ENCODE measurements around the gene SDHAF1. TPM values are rescaled to one million over a fixed set of nuclear protein-coding genes. Genes with fewer than 3 reads are reported as not detected.

The SDHAF1 gene
- total RNA-seq (2022; extraction: Qiagen RNA extraction) = 28.9 to 48.5 TPM (median 46.4 TPM) in 5 replicates

GRCh38 chr19:35995048-35995993 is at the start of gene SDHAF1:
SDHAF1 (plus strand) TSS chr19:35995188; CDS start chr19:35995275, 87 bp downstream.

GRCh38 chr19:36008336-36008978 is 13.5 kb downstream of the SDHAF1 start, which contains the start of gene SYNE4:
SYNE4 (minus strand) TSS chr19:36008813; CDS start chr19:36008681, 132 bp downstream.

GRCh38 chr19:36014012-36014924 is 19.3 kb downstream of the SDHAF1 start, which contains the start of gene ALKBH6:
ALKBH6 (minus strand) TSS chr19:36014213; CDS start chr19:36013397, 816 bp downstream.

GRCh38 chr19:36032251-36033104 is 37.5 kb downstream of the SDHAF1 start, which contains the start of gene CLIP3:
CLIP3 (minus strand) TSS chr19:36032873; CDS start chr19:36032357, 516 bp downstream.

Other genes starting within 250 kb of the SDHAF1 start
- 21.9 to 27.5 TPM (median 24.7 TPM) in 5 replicates for gene U2AF1L4, start 249.8 kb upstream of the SDHAF1 start, total RNA-seq (2022; extraction: Qiagen RNA extraction)
- 250 to 344 TPM (median 287 TPM) in 5 replicates for gene PSENEN, start 249.5 kb upstream of the SDHAF1 start, total RNA-seq (2022; extraction: Qiagen RNA extraction)
- 21.5 to 27.9 TPM (median 23.2 TPM) in 5 replicates for gene LIN37, start 246.6 kb upstream of the SDHAF1 start, total RNA-seq (2022; extraction: Qiagen RNA extraction)
- gene HSPB6, start 238.2 kb upstream of the SDHAF1 start, total RNA-seq (2022; extraction: Qiagen RNA extraction) = 0.14 to 0.35 TPM (median 0.29 TPM) in 5 replicates
- gene PROSER3, start 237.0 kb upstream of the SDHAF1 start, total RNA-seq (2022; extraction: Qiagen RNA extraction) = 19.6 to 32.1 TPM (median 24.2 TPM) in 5 replicates
- gene ARHGAP33, start 219.6 kb upstream of the SDHAF1 start, total RNA-seq (2022; extraction: Qiagen RNA extraction) = 4.7 to 9.3 TPM (median 7.4 TPM) in 5 replicates
- gene PRODH2, start 182.3 kb upstream of the SDHAF1 start, total RNA-seq (2022; extraction: Qiagen RNA extraction) = 0.15 to 0.36 TPM (median 0.25 TPM) in 5 replicates
- 0.35 to 0.68 TPM (median 0.59 TPM) in 5 replicates for gene NPHS1, start 142.7 kb upstream of the SDHAF1 start, total RNA-seq (2022; extraction: Qiagen RNA extraction)
- gene KIRREL2, start 138.3 kb upstream of the SDHAF1 start, total RNA-seq (2022; extraction: Qiagen RNA extraction) = 0.43 to 0.63 TPM (median 0.50 TPM) in 5 replicates
- 68.9 to 98.3 TPM (median 90.2 TPM) in 5 replicates for gene APLP1, start 126.6 kb upstream of the SDHAF1 start, total RNA-seq (2022; extraction: Qiagen RNA extraction)
- gene NFKBID, start 94.6 kb upstream of the SDHAF1 start, total RNA-seq (2022; extraction: Qiagen RNA extraction) = 5.2 to 6.5 TPM (median 6.3 TPM) in 5 replicates
- gene HCST, start 92.7 kb upstream of the SDHAF1 start, total RNA-seq (2022; extraction: Qiagen RNA extraction) = 0.29 to 0.79 TPM (median 0.46 TPM) in 4 of 5 replicates, not detected in the other
- gene TYROBP, start 86.9 kb upstream of the SDHAF1 start, total RNA-seq (2022; extraction: Qiagen RNA extraction) = not detected in 5 replicates
- gene LRFN3, start 58.8 kb upstream of the SDHAF1 start, total RNA-seq (2022; extraction: Qiagen RNA extraction) = 15.7 to 24.4 TPM (median 20.9 TPM) in 5 replicates
- gene SYNE4, start 13.6 kb downstream of the SDHAF1 start, total RNA-seq (2022; extraction: Qiagen RNA extraction) = 0.18 to 0.29 TPM (median 0.22 TPM) in 5 replicates
- gene ALKBH6, start 19.0 kb downstream of the SDHAF1 start, total RNA-seq (2022; extraction: Qiagen RNA extraction) = 21.7 to 25.8 TPM (median 23.8 TPM) in 5 replicates
- 0.74 to 1.5 TPM (median 0.92 TPM) in 5 replicates for gene CLIP3, start 37.7 kb downstream of the SDHAF1 start, total RNA-seq (2022; extraction: Qiagen RNA extraction)
- 5.8 to 7.9 TPM (median 7.3 TPM) in 5 replicates for gene THAP8, start 59.1 kb downstream of the SDHAF1 start, total RNA-seq (2022; extraction: Qiagen RNA extraction)
- gene WDR62, start 59.7 kb downstream of the SDHAF1 start, total RNA-seq (2022; extraction: Qiagen RNA extraction) = 23.1 to 26.0 TPM (median 25.2 TPM) in 5 replicates
- gene OVOL3, start 116.0 kb downstream of the SDHAF1 start, total RNA-seq (2022; extraction: Qiagen RNA extraction) = 0.17 to 0.60 TPM (median 0.36 TPM) in 4 of 5 replicates, not detected in the other
- gene POLR2I, start 119.7 kb downstream of the SDHAF1 start, total RNA-seq (2022; extraction: Qiagen RNA extraction) = 201 to 261 TPM (median 248 TPM) in 5 replicates
- 406 to 569 TPM (median 542 TPM) in 5 replicates for gene TBCB, start 120.3 kb downstream of the SDHAF1 start, total RNA-seq (2022; extraction: Qiagen RNA extraction)
- gene CAPNS1, start 144.9 kb downstream of the SDHAF1 start, total RNA-seq (2022; extraction: Qiagen RNA extraction) = 1,534 to 2,199 TPM (median 2,140 TPM) in 5 replicates
- not detected in 5 replicates for gene COX7A1, start 157.3 kb downstream of the SDHAF1 start, total RNA-seq (2022; extraction: Qiagen RNA extraction)
- gene ZNF565, start 219.5 kb downstream of the SDHAF1 start, total RNA-seq (2022; extraction: Qiagen RNA extraction) = 3.7 to 5.1 TPM (median 4.2 TPM) in 5 replicates
- gene ZNF146, start 219.9 kb downstream of the SDHAF1 start, total RNA-seq (2022; extraction: Qiagen RNA extraction) = 109 to 198 TPM (median 114 TPM) in 5 replicates